Islet precursor cell (in vitro differentiated cells): ENCODE results near the gene EPC1.
"Not testable (repeated sequence)": the region's sequence is repeated elsewhere in the genome, so short reads cannot be mapped to it uniquely, and the experiment has no call there.

Experiments used
- DNase-seq: peaks from one replicate; pipeline ENCODE4 v3.0.0-alpha.2; 2018

EPC1 gene

GRCh38 chr10:32225976-32226375 lies 121.0 kb downstream of the EPC1 start:
- DNase-seq: no peak

GRCh38 chr10:32222376-32222775 lies 124.6 kb downstream of the EPC1 start:
- not testable (repeated sequence) for DNase-seq

- DNase-seq: not testable (repeated sequence)
Measured at GRCh38 chr10:32219156-32219555, 127.8 kb downstream of the EPC1 start.

- not testable (repeated sequence) for DNase-seq
Measured at GRCh38 chr10:32218206-32219044, 128.5 kb downstream of the EPC1 start.
